ENCODE results near the gene SYNGAP1.
"Not testable (repeated sequence)": the region's sequence is repeated elsewhere in the genome, so short reads cannot be mapped to it uniquely, and the experiment has no call there.

Gene SYNGAP1

GRCh38 chr6:33419580-33420490 is at the start of gene SYNGAP1:
SYNGAP1 (plus strand) TSS chr6:33420065; CDS start chr6:33420265, 200 bp downstream.
- no peak within 1 kb of the TSS for H3K4me3 ChIP-seq (ENCODE audit: low read depth, low read length)
- no peak for DNase-seq (ENCODE audit: low read depth)
- no peak for TF ChIP-seq CTCF (IDR thresholded peaks at IDR 0.05; ENCODE audit: insufficient read depth, low read depth, low read length, missing control alignments)

GRCh38 chr6:33371901-33372300 is 48.0 kb upstream of the SYNGAP1 start:
- not testable (repeated sequence) for H3K4me3 ChIP-seq (ENCODE audit: low read depth, low read length); DNase-seq (ENCODE audit: low read depth)

GRCh38 chr6:33372526-33373123 is 47.2 kb upstream of the SYNGAP1 start:
- no peak overlapping the region for H3K4me3 ChIP-seq (ENCODE audit: low read depth, low read length)
- no peak for TF ChIP-seq CTCF (IDR thresholded peaks at IDR 0.05; ENCODE audit: insufficient read depth, low read depth, low read length, missing control alignments)
- no peak for DNase-seq (ENCODE audit: low read depth)

GRCh38 chr6:33373960-33374910 is 45.6 kb upstream of the SYNGAP1 start:
- TF ChIP-seq CTCF (IDR thresholded peaks at IDR 0.05; ENCODE audit: insufficient read depth, low read depth, low read length, missing control alignments) = no peak
- H3K4me3 ChIP-seq (ENCODE audit: low read depth, low read length) = no peak overlapping the region
- DNase-seq (ENCODE audit: low read depth) = no peak

GRCh38 chr6:33375143-33375671 is 44.7 kb upstream of the SYNGAP1 start:
- no peak for TF ChIP-seq CTCF (IDR thresholded peaks at IDR 0.05; ENCODE audit: insufficient read depth, low read depth, low read length, missing control alignments)
- no peak overlapping the region for H3K4me3 ChIP-seq (ENCODE audit: low read depth, low read length)
- no peak for DNase-seq (ENCODE audit: low read depth)

GRCh38 chr6:33377171-33377570 is 42.7 kb upstream of the SYNGAP1 start:
- no peak for TF ChIP-seq CTCF (IDR thresholded peaks at IDR 0.05; ENCODE audit: insufficient read depth, low read depth, low read length, missing control alignments)
- no peak overlapping the region for H3K4me3 ChIP-seq (ENCODE audit: low read depth, low read length)
- DNase-seq (ENCODE audit: low read depth) = no peak

GRCh38 chr6:33379184-33379583 is 40.7 kb upstream of the SYNGAP1 start:
- not testable (repeated sequence) for H3K4me3 ChIP-seq (ENCODE audit: low read depth, low read length); DNase-seq (ENCODE audit: low read depth)
